Liver (tissue), 3 donors: ENCODE data around the gene ANKRD42.

Experiments
- ATF3 ChIP-seq: IDR thresholded peaks from 2 replicates; pipeline ENCODE4 v1.6.1; 2016; ENCODE audit warnings: antibody characterized with exemption
- CTCF ChIP-seq: fragments of 150-350 bp; IDR thresholded peaks from 2 replicates; pipeline ENCODE4 v1.5.1; 2017; ENCODE audit warnings: improper control_type of control experiment, low read depth, low read length; ENCODE audit not compliant: missing input control
- GABPA ChIP-seq, 2 donors: IDR thresholded peaks in 1 of 2; conservative IDR thresholded peaks in 1 of 2; 2 replicates each; pipeline ENCODE4 v1.6.1; 2016; ENCODE audit warnings: antibody characterized with exemption in 2 of 2, mild to moderate bottlenecking in 1 of 2, moderate library complexity in 1 of 2
- MAX ChIP-seq: IDR thresholded peaks from 2 replicates; pipeline ENCODE4 v1.6.1; 2016; ENCODE audit warnings: antibody characterized with exemption
- RAD21 ChIP-seq, 2 donors: IDR thresholded peaks; 2 replicates each; pipeline ENCODE4 v1.6.1; 2016; ENCODE audit warnings: antibody characterized with exemption in 2 of 2, mild to moderate bottlenecking in 2 of 2
- SP1 ChIP-seq: IDR thresholded peaks from 2 replicates; pipeline ENCODE4 v1.6.1; 2018; ENCODE audit warnings: antibody characterized with exemption, mild to moderate bottlenecking
- TAF1 ChIP-seq: conservative IDR thresholded peaks from 2 replicates; pipeline ENCODE4 v1.6.1; 2016; ENCODE audit warnings: antibody characterized with exemption, mild to moderate bottlenecking
- donor health status: healthy.
- donor health status: healthy.

GRCh38 chr11:83219095-83219494, 25.6 kb downstream of the ANKRD42 start:
- TF ChIP-seq CTCF (peak; percentile 32), MAX (no peak), TAF1 (no peak), RAD21 (IDR thresholded peaks at IDR 0.05) (peak; percentile 34 to 48), SP1 (no peak), ATF3 (no peak), GABPA (IDR thresholded peaks at IDR 0.05 in 1 of 2, conservative IDR thresholded peaks at IDR 0.05 in 1 of 2) (no peak)
